ENCODE data around the gene RELN. TPM values are rescaled to one million over a fixed set of nuclear protein-coding genes. Genes with fewer than 3 reads are reported as not detected.
"Not testable (repeated sequence)": the region's sequence is repeated elsewhere in the genome, so short reads cannot be mapped to it uniquely, and the experiment has no call there.

The RELN gene
- total RNA-seq, 2 donors from 2014 or later, result 1.5 to 1.6 TPM

GRCh38 chr7:103867874-103868273 is 121.6 kb downstream of the RELN start:
- intact Hi-C loops (cut with DNase I, micrococcal nuclease), result no loop called here
- no peak for ATAC-seq
- no peak for DNase-seq

GRCh38 chr7:103866919-103867318 is 122.5 kb downstream of the RELN start:
- intact Hi-C loops (cut with DNase I, micrococcal nuclease), result no loop called here
- ATAC-seq (no peak), DNase-seq (no peak)

- intact Hi-C loops (cut with DNase I, micrococcal nuclease), result no loop called here
- no peak for ATAC-seq
- DNase-seq, result no peak
These were observed 124.0 kb downstream of the RELN start for GRCh38 chr7:103865442-103865841.

GRCh38 chr7:103862302-103863035 is 127.0 kb downstream of the RELN start:
- ATAC-seq (no peak), DNase-seq (no peak)
- intact Hi-C loops (cut with DNase I, micrococcal nuclease), result no loop called here

- DNase-seq (no peak), ATAC-seq (no peak)
- intact Hi-C loops (cut with DNase I, micrococcal nuclease), result no loop called here
These were observed 129.7 kb downstream of the RELN start for GRCh38 chr7:103859709-103860108.

- ATAC-seq, result no peak
- intact Hi-C loops (cut with DNase I, micrococcal nuclease), result no loop called here
- DNase-seq, result no peak
These were observed 132.0 kb downstream of the RELN start for GRCh38 chr7:103857435-103857834.

- DNase-seq (no peak), ATAC-seq (no peak)
- intact Hi-C loops (cut with DNase I, micrococcal nuclease), result no loop called here
These were observed 132.5 kb downstream of the RELN start for GRCh38 chr7:103856929-103857328.

- DNase-seq (no peak), ATAC-seq (no peak)
- intact Hi-C loops (cut with DNase I, micrococcal nuclease), result no loop called here
These were observed 133.8 kb downstream of the RELN start for GRCh38 chr7:103855671-103856070.

- no peak for DNase-seq
- intact Hi-C loops (cut with DNase I, micrococcal nuclease), result no loop called here
- ATAC-seq, result no peak
These were observed 134.8 kb downstream of the RELN start for GRCh38 chr7:103854611-103855010.

- no peak for DNase-seq
- intact Hi-C loops (cut with DNase I, micrococcal nuclease), result no loop called here
- ATAC-seq, result no peak
These were observed 138.1 kb downstream of the RELN start for GRCh38 chr7:103851357-103851756.

GRCh38 chr7:103843689-103844480 is 145.6 kb downstream of the RELN start:
- no peak for DNase-seq
- intact Hi-C loops (cut with DNase I, micrococcal nuclease), result no loop called here
- no peak for ATAC-seq

- intact Hi-C loops (cut with DNase I, micrococcal nuclease), result no loop called here
- ATAC-seq (no peak), DNase-seq (no peak)
These were observed 156.1 kb downstream of the RELN start for GRCh38 chr7:103833401-103833800.

- ATAC-seq (no peak), DNase-seq (no peak)
- intact Hi-C loops (cut with DNase I, micrococcal nuclease), result no loop called here
These were observed 157.0 kb downstream of the RELN start for GRCh38 chr7:103832438-103832837.

- DNase-seq, result no peak
- ATAC-seq, result no peak
- intact Hi-C loops (cut with DNase I, micrococcal nuclease), result no loop called here
These were observed 165.2 kb downstream of the RELN start for GRCh38 chr7:103824251-103824650.

GRCh38 chr7:103823084-103823483 is 166.4 kb downstream of the RELN start:
- no peak for ATAC-seq
- DNase-seq, result no peak
- intact Hi-C loops (cut with DNase I, micrococcal nuclease), result no loop called here

- intact Hi-C loops (cut with DNase I, micrococcal nuclease), result no loop called here
- DNase-seq (no peak), ATAC-seq (no peak)
These were observed 168.4 kb downstream of the RELN start for GRCh38 chr7:103821092-103821491.

- intact Hi-C loops (cut with DNase I, micrococcal nuclease); ATAC-seq; DNase-seq: not testable (repeated sequence)
These were observed 173.5 kb downstream of the RELN start for GRCh38 chr7:103815972-103816371.

GRCh38 chr7:103813970-103814369 is 175.5 kb downstream of the RELN start:
- ATAC-seq (no peak), DNase-seq (no peak)
- intact Hi-C loops (cut with DNase I, micrococcal nuclease), result no loop called here

GRCh38 chr7:103811997-103812396 is 177.5 kb downstream of the RELN start:
- DNase-seq (no peak), ATAC-seq (peak; percentile 98)
- intact Hi-C loops (cut with DNase I, micrococcal nuclease), result no loop called here

- no peak for DNase-seq
- intact Hi-C loops (cut with DNase I, micrococcal nuclease), result no loop called here
- no peak for ATAC-seq
These were observed 178.2 kb downstream of the RELN start for GRCh38 chr7:103811290-103811689.
